Measurements from ENCODE around the gene ERH.

GRCh38 chr14:69333791-69334337, 64.2 kb downstream of the ERH start:
- TF ChIP-seq SUZ12 (IDR thresholded peaks at IDR 0.05), result no peak
- TF ChIP-seq ZNF384 (IDR thresholded peaks at IDR 0.05), result no peak
- TF ChIP-seq L3MBTL2 (conservative IDR thresholded peaks at IDR 0.05), result no peak

Measured in HEK293T (cell line).